HepG2 (cell line): ENCODE results near the gene IFIT5.

Experiments
- EZH2 ChIP-seq: conservative IDR thresholded peaks from 2 replicates; pipeline ENCODE4 v1.6.1; 2012; ENCODE audit warnings: mild to moderate bottlenecking, low read depth, low read length, moderate library complexity
- HOXA7 ChIP-seq: sonication (generic); formaldehyde crosslinking; IDR thresholded peaks from 2 replicates; pipeline ENCODE4 v1.8.1; 2022; ENCODE audit warnings: mild to moderate bottlenecking, missing genetic modification reagents, moderate library complexity
- SOX5 ChIP-seq: IDR thresholded peaks from 2 replicates; pipeline ENCODE4 v1.6.1; 2016; ENCODE audit warnings: borderline replicate concordance
- YY1 ChIP-seq: IDR thresholded peaks from 2 replicates; pipeline ENCODE4 v1.6.1; 2011; ENCODE audit warnings: low read length, low read depth, moderate library complexity, mild to moderate bottlenecking; ENCODE audit not compliant: insufficient read depth, insufficient replicate concordance
- ZNF564 ChIP-seq: sonication (generic); formaldehyde crosslinking; IDR thresholded peaks from 2 replicates; pipeline ENCODE4 v1.8.1; 2023; ENCODE audit warnings: mild to moderate bottlenecking, missing genetic modification reagents
- ZNF577 ChIP-seq: sonication (generic); formaldehyde crosslinking; IDR thresholded peaks from 2 replicates; pipeline ENCODE4 v1.4.0; 2020; ENCODE audit warnings: mild to moderate bottlenecking, low read depth, missing genetic modification reagents, borderline replicate concordance
- ZNF670 ChIP-seq: sonication (generic); formaldehyde crosslinking; IDR thresholded peaks from 2 replicates; pipeline ENCODE4 v1.8.0; 2022; ENCODE audit warnings: mild to moderate bottlenecking, missing genetic modification reagents, borderline replicate concordance
- TF ChIP-seq, protein P1 (sequence below): IDR thresholded peaks from 2 replicates; pipeline ENCODE4 v1.6.1; 2012; ENCODE audit warnings: inconsistent platforms
- TF ChIP-seq, protein P2 (sequence below): sonication (generic); formaldehyde crosslinking; IDR thresholded peaks from 2 replicates; pipeline ENCODE4 v1.5.0; 2020; ENCODE audit warnings: mild to moderate bottlenecking, missing genetic modification reagents, moderate library complexity
- TF ChIP-seq, protein P3 (sequence below): IDR thresholded peaks from 2 replicates; pipeline ENCODE4 v1.6.1; 2016; ENCODE audit warnings: missing compliant biosample characterization, missing genetic modification reagents, borderline replicate concordance

DNA sequence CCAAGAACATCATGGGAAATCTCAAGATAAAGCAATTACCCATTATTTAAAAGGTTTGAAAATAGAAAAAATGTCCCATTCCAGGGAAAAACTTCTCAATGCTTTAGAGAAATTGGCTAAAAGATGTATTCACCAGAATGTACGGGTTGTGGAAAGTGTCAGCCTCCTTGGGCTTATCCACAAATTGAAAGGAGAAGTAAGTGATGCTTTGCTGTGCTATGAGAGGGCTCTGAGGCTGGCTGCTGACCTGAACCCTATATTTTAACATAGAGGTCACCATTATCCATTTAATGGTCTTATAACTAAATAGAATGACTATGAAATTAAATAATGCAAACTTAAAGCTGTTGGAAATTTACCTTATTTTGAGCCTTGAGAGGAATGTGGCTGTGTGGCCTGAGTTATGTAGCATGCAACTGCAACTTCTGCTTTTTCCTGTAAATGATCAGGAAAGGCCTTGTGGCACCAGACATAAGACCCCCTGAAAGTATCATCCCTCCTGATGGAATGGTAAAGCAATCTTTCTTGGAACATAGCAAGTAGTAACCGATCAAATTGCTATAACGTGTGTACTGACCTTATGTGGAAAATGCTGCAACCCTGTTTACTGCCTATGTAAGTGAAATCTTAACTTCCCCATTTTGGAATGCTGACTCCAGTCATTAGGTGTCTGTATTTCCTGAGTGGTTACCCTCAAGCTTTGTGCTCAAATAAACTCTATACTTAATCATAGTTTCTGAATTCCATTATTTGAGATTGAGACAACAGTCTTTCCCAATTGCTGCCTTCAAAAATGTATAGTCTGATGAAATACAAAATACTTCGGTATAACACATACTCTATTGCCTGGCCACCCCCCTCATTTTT lies 29.7 kb upstream of the IFIT5 start:
- TF ChIP-seq YY1: no peak
- TF ChIP-seq ZNF564: no peak
- TF ChIP-seq, protein P1, sequence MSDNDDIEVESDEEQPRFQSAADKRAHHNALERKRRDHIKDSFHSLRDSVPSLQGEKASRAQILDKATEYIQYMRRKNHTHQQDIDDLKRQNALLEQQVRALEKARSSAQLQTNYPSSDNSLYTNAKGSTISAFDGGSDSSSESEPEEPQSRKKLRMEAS: no peak
- TF ChIP-seq ZNF670: no peak
- TF ChIP-seq HOXA7 (CRISPR knock-in tag): no peak
- no peak for TF ChIP-seq SOX5 (CRISPR knock-in tag)
- TF ChIP-seq ZNF577 (CRISPR knock-in tag): no peak
- no peak for TF ChIP-seq EZH2
- TF ChIP-seq, protein P2, sequence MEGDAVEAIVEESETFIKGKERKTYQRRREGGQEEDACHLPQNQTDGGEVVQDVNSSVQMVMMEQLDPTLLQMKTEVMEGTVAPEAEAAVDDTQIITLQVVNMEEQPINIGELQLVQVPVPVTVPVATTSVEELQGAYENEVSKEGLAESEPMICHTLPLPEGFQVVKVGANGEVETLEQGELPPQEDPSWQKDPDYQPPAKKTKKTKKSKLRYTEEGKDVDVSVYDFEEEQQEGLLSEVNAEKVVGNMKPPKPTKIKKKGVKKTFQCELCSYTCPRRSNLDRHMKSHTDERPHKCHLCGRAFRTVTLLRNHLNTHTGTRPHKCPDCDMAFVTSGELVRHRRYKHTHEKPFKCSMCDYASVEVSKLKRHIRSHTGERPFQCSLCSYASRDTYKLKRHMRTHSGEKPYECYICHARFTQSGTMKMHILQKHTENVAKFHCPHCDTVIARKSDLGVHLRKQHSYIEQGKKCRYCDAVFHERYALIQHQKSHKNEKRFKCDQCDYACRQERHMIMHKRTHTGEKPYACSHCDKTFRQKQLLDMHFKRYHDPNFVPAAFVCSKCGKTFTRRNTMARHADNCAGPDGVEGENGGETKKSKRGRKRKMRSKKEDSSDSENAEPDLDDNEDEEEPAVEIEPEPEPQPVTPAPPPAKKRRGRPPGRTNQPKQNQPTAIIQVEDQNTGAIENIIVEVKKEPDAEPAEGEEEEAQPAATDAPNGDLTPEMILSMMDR (CRISPR knock-in tag): no peak
- TF ChIP-seq, protein P3, sequence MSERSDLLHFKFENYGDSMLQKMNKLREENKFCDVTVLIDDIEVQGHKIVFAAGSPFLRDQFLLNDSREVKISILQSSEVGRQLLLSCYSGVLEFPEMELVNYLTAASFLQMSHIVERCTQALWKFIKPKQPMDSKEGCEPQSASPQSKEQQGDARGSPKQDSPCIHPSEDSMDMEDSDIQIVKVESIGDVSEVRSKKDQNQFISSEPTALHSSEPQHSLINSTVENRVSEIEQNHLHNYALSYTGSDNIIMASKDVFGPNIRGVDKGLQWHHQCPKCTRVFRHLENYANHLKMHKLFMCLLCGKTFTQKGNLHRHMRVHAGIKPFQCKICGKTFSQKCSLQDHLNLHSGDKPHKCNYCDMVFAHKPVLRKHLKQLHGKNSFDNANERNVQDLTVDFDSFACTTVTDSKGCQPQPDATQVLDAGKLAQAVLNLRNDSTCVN: no peak
